Measurements from ENCODE around the gene PPM1J. TPM values are rescaled to one million over a fixed set of nuclear protein-coding genes. Genes with fewer than 3 reads are reported as not detected.

PPM1J gene
- total and polyA plus RNA-seq, 9 of the 15 experiments (the other 6 are each of a cell fraction or from before 2014, with no cell fraction given) = 0.25 to 10.5 (median 4.2) TPM

- no peak for TF ChIP-seq ZNF280B (CRISPR knock-in tag; IDR thresholded peaks at IDR 0.05)
- no peak for TF ChIP-seq SMARCA5 (IDR thresholded peaks at IDR 0.05)
- no peak for TF ChIP-seq CSDE1 (IDR thresholded peaks at IDR 0.05)
- TF ChIP-seq ZNF449 (CRISPR knock-in tag; IDR thresholded peaks at IDR 0.05) = no peak
- peak; percentile 53 for TF ChIP-seq RBM39 (optimal IDR thresholded peaks at IDR 0.05; ENCODE audit: low read depth, low read length)
- TF ChIP-seq CBFA2T3 (IDR thresholded peaks at IDR 0.05) = peak; percentile 82
- no peak for TF ChIP-seq FUS (optimal IDR thresholded peaks at IDR 0.05; ENCODE audit: low read depth, low read length)
- 0 out of 2 replicates have a peak, but pooled peaks have one; percentile 10 for TF ChIP-seq ZNF830 (CRISPR knock-in tag; IDR thresholded peaks at IDR 0.05)
- TF ChIP-seq PKNOX1 (IDR thresholded peaks at IDR 0.05) = peak; percentile 86
- no peak; the same call in 1 of the 2 replicates for TF ChIP-seq ZNF239 (CRISPR knock-in tag; IDR thresholded peaks at IDR 0.05)
- TF ChIP-seq TAL1 (IDR thresholded peaks at IDR 0.05) = 0 out of 2 replicates have a peak, but pooled peaks have one; percentile 27
- TF ChIP-seq TCF7 (IDR thresholded peaks at IDR 0.05; ENCODE audit: borderline replicate concordance) = peak; percentile 68; the same call in 1 of the 2 replicates
- TF ChIP-seq NCOA4 (IDR thresholded peaks at IDR 0.05; ENCODE audit: partially characterized antibody) = no peak
- no peak for TF ChIP-seq DLX4 (CRISPR knock-in tag; IDR thresholded peaks at IDR 0.05)
- peak; percentile 95 for TF ChIP-seq ARID1B (IDR thresholded peaks at IDR 0.05)
- no peak for TF ChIP-seq ZNF518B (CRISPR knock-in tag; IDR thresholded peaks at IDR 0.05)
- peak; percentile 15 for TF ChIP-seq CTCFL (IDR thresholded peaks at IDR 0.05; ENCODE audit: borderline replicate concordance, insufficient read depth, low read depth, low read length, poor library complexity, severe bottlenecking)
- no peak for TF ChIP-seq MCM3 (IDR thresholded peaks at IDR 0.05)
Measured at GRCh38 chr1:112700290-112701226, 14.6 kb downstream of the PPM1J start (continued).
